Neuron (in vitro differentiated cells): ENCODE results near the gene SH2D3A.

Experiments used
- H2AFZ ChIP-seq: one replicate; pipeline ENCODE4 v1.6.1; 2013; ENCODE audit warnings: low read depth, mild to moderate bottlenecking, inconsistent platforms, low read length, moderate library complexity
- H3K27me3 ChIP-seq: one replicate; pipeline ENCODE4 v1.6.1; 2013; ENCODE audit warnings: low read length; ENCODE audit not compliant: insufficient read depth
- H3K36me3 ChIP-seq: one replicate; pipeline ENCODE4 v1.6.1; 2013; ENCODE audit warnings: low read length; ENCODE audit not compliant: insufficient read depth
- H3K4me1 ChIP-seq: one replicate; pipeline ENCODE4 v1.6.1; 2013; ENCODE audit warnings: low read length; ENCODE audit not compliant: insufficient read depth
- H3K4me3 ChIP-seq: 2 replicates; pipeline ENCODE4 v1.5.1; 2013; ENCODE audit warnings: mild to moderate bottlenecking, low read length, moderate library complexity
- H3K9me3 ChIP-seq: one replicate; pipeline ENCODE4 v1.6.1; 2013; ENCODE audit warnings: low read length

SH2D3A gene

DNA sequence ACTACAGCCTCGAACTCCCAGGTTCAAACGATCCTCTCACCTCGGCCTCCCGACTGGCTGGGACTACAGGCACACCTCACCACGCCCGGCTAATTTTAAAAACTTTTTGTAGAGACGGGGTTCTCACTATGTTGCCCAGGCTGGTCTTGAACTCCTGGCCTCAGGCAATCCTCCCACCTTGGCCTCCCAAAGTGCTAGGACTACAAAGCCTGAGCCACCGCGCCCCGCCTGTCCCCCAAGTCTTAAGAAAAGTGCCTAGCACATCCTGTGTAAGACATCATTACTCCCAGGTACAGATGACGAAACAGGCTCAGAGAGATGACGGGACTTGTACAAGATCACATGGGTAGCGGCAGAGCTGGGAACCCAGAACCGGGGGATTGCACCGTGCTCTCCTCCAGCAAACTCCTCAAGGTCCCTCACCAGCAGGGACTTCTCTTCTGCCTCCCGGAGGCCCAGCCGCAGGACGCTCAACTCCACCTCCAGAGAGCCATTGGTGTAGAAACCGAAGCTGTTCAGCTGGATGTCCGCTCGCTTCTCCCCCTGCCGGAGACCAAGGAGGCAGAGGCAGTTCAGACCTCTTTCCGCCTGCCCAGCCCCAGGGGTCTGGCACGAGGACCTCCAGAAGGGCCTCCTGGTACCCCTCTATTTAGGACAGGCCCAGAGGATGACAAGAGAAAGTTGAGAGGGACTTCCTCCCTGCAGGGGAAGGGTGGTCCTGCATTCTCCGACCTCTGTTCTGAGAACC lies 30.9 kb downstream of the SH2D3A start:
- H3K27me3 ChIP-seq, result no peaks in the 10 kb centered on the region
- H3K36me3 ChIP-seq, result no peaks in the 10 kb centered on the region
- peaks cover 29% of the 10 kb centered on the region for H3K4me1 ChIP-seq
- H2AFZ ChIP-seq, result peak overlapping the region; percentile 75
- peak overlapping the region; percentile 82 for H3K4me3 ChIP-seq
- no peaks in the 10 kb centered on the region for H3K9me3 ChIP-seq

DNA sequence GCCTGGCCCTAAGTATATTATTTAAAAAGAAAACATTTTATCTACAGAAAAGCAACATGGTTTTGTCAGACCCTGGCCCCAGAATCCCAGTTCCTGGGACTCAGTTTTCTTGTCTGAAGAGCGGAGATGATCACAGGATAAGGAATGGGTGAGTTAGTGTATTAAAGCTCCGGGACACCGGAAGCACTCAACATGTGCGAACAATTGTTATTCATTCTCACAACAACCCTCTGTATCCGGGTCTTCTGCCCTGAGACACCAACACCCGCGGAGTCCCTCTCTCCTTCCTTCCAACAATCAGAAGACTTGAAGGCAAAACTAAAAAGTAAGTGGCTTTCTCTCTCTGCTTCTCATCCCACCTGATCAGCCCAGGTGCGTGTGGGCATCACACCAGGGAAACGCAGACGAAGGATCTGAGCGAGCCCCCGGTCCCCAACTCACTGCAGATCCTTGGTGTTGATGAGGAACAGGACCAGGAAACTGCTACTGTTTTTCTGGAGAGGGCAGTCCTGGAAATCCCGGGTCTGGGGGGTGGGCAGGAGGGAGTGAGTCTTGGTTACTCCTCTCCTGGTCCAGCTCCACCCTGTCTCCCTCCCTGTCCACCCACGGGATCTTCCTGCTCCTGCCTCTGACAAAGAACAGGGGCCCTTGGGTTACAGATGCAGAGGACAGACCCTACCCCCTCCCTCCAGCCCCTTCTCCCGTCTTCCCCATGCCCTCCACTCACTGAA lies 31.9 kb downstream of the SH2D3A start:
- no peaks in the 10 kb centered on the region for H3K9me3 ChIP-seq
- no peaks in the 10 kb centered on the region for H3K36me3 ChIP-seq
- H3K27me3 ChIP-seq, result no peaks in the 10 kb centered on the region
- no peak overlapping the region for H3K4me3 ChIP-seq
- no peak overlapping the region for H2AFZ ChIP-seq
- H3K4me1 ChIP-seq, result peaks cover 21% of the 10 kb centered on the region

DNA sequence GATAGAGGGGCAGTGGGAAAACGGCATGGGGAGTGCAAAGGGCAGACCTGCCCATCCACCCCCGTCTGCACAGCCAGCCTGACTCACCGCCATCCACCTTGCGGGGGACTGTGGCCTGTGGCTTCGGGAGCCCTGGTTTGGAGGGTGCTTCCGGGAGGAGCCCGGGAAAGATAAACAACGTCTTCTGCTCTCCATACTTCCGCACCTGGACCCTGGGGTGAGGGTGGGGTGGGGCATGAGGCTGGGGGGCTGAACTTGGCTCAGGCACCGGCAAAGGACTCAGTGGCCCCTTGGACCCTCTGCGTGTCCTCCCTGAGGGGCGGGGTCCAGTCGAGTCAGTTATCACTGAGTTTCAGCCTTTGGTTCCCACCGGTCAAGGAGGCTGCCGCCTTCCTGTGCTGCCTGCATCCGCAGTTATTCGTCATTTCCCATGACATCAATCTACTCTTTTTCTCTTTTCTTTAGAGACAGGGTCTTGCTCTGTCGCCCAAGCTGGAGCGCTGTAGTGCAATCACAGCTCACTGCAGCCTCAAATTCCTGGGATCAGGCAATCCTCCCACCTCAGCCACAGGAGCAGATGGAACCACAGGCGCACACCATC lies 33.0 kb downstream of the SH2D3A start:
- H3K27me3 ChIP-seq, result no peaks in the 10 kb centered on the region
- H3K4me1 ChIP-seq, result peaks cover 18% of the 10 kb centered on the region
- no peaks in the 10 kb centered on the region for H3K36me3 ChIP-seq
- no peak overlapping the region for H2AFZ ChIP-seq
- no peaks in the 10 kb centered on the region for H3K9me3 ChIP-seq
- H3K4me3 ChIP-seq, result no peak overlapping the region

DNA sequence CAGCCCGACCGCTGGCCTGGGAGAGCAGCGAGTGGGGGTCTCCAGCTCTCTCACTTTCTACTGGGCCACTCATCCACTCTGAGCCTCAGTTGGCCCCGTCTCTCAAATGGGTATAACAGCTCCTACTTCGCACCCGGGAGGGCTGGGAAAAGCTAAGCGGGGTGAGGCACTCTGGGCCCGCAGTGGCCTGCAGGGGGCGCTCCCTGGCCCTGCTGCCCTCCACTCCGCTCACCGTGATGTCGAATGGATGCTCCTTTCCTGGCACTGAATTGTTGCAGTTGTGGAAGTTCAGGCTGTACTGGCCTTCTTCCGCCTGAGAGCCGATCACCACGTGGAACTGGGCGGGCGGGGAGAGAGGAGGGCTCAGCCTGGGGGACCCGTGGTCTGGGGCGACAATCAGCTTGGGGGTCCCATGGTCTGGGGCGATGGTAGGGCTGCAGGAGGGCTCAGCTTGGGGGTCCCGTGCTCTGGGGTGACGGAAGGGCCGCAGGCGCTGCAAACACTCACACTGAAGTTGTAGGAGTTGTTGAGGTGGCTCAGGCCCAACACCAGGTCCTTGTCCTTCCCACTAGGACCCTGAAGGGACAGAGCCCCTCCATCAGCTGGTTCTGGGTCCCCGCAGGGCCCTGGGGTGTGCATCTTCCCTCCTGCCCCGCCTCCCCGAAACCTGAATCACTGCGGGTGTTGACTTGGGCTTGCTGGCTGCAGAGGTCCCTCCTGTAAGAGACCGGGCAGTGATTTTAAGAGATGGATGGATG lies 33.7 kb downstream of the SH2D3A start:
- no peaks in the 10 kb centered on the region for H3K36me3 ChIP-seq

DNA sequence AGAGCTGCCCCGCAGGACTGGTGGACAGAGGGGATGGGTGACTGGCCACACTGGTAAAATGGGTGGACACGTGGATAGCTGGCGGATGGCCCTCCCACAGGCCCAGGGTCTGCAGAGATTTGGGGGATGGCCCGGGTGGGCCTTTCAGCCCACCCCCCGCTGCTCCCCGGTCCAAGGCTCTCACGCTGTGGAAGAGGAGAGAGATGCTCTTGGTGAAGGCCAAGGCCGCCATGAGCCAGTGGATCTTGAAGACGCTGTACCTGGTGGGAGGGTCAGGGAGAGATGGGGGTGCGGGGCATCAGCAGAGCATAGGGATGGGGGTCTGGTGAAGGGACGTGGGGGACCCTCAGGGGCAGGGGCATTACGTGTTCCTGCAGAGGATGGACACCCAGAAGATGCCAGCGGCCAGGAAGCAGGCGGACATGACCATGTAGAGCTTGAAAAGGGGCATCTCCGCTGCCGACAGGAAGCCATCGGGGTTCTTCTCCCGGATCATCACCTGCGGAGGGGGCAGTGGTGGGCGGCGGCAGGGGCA lies 34.4 kb downstream of the SH2D3A start:
- no peak overlapping the region for H2AFZ ChIP-seq
- no peaks in the 10 kb centered on the region for H3K9me3 ChIP-seq
- H3K4me3 ChIP-seq, result no peak overlapping the region
- H3K4me1 ChIP-seq, result peaks cover 5% of the 10 kb centered on the region
- no peaks in the 10 kb centered on the region for H3K36me3 ChIP-seq
- H3K27me3 ChIP-seq, result no peaks in the 10 kb centered on the region

More for the DNA sequence above, 33.7 kb downstream of the SH2D3A start:
- no peak overlapping the region for H3K4me3 ChIP-seq
- H3K9me3 ChIP-seq, result no peaks in the 10 kb centered on the region
- no peaks in the 10 kb centered on the region for H3K27me3 ChIP-seq
- no peak overlapping the region for H2AFZ ChIP-seq
- H3K4me1 ChIP-seq, result peaks cover 12% of the 10 kb centered on the region

DNA sequence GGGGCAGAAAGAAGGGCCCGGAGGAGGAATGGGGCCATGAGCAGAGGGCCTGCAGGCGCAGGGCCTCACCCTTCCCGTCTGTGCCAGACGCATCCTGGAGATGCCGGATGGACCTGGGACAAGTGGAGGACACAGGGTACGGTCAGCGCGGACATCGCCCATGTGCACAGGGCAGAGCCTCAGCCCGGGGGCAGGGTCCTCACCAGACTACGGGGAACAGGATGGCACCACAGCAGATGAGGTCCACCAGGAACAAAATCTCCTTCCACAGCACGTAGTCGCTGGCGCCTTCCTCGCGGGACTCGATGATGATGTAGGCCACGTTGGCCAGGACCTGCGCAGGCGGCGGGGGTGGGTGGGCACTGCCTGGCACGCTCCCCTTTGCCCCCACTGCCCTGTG lies 35.4 kb downstream of the SH2D3A start:
- no peaks in the 10 kb centered on the region for H3K9me3 ChIP-seq
- no peak overlapping the region for H3K4me3 ChIP-seq
- no peaks in the 10 kb centered on the region for H3K27me3 ChIP-seq
- no peak overlapping the region for H2AFZ ChIP-seq
- H3K4me1 ChIP-seq, result peaks cover 5% of the 10 kb centered on the region
- H3K36me3 ChIP-seq, result no peaks in the 10 kb centered on the region

DNA sequence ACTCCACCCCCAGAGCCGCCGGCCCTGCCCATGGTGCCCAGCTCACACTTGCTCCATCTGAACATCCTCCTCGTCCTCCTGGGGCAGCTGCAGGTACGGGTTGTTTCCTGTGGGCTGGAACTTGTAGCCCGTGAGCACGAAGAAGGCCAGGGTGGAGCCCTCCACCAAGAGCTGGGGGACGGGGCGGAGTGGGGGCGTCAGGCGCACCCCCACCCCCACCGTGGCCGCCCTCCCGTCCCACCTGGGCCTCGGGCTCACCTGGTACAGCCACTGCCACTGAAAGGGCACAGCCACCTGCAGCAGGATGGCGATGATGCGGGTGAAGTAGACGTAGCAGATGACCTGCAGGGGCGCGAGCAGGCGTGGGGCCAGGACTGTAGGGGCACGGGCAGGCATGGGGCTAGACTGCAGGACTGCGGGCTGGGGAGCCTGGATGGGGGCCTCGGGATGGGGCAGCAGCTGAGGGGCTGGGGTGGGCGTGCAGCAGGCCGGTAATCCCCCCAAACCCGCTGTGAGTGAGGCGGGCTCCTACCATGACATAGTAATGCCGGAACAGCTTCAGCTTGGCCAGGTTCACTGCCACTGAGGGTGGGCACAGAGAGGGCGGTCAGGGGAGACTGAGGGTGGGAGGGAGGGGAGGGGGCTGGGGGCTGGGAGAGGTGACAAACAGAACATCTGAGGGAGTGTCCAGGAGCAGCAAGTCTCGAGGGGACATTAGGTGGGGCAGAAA lies 36.1 kb downstream of the SH2D3A start:
- Histone ChIP-seq H2AFZ (no peak overlapping the region), H3K27me3 (no peaks in the 10 kb centered on the region), H3K4me3 (no peak overlapping the region), H3K36me3 (no peaks in the 10 kb centered on the region), H3K9me3 (no peaks in the 10 kb centered on the region), H3K4me1 (peaks cover 5% of the 10 kb centered on the region)

DNA sequence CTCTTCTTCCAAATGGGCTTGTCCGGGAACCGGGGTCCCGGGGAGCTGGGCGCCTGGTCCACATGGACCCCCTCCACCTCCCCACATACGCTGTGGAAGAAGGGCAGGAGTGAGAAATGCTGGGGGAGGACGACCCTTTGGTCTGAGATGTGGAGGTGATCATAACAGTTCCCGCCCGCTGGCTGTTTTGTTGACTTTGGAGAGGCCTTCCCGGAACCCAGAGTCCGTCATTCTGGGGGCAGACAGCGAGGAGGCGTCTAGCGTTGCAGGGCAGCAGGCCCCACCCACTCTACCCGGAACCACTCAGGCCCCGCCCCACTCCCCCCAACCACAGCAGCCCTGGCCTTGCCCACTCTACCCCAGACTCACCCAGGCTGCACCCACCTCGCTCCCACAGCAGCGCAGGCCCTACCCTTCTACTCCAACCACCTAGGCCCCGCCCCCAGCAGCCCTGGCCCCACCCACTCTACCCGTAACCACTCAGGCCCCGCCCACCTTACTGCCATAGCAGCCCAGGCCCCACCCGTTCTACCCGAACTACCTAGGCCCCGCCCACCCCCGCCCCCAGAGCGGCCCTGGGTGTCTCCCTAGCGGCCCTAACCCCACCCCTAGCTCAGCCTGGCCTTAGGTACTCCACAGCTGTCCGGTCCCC lies 37.0 kb downstream of the SH2D3A start:
- H3K9me3 ChIP-seq, result no peaks in the 10 kb centered on the region
- H3K4me1 ChIP-seq, result no peaks in the 10 kb centered on the region
- H3K36me3 ChIP-seq, result no peaks in the 10 kb centered on the region
- H3K27me3 ChIP-seq, result no peaks in the 10 kb centered on the region
- no peak overlapping the region for H3K4me3 ChIP-seq
- no peak overlapping the region for H2AFZ ChIP-seq

DNA sequence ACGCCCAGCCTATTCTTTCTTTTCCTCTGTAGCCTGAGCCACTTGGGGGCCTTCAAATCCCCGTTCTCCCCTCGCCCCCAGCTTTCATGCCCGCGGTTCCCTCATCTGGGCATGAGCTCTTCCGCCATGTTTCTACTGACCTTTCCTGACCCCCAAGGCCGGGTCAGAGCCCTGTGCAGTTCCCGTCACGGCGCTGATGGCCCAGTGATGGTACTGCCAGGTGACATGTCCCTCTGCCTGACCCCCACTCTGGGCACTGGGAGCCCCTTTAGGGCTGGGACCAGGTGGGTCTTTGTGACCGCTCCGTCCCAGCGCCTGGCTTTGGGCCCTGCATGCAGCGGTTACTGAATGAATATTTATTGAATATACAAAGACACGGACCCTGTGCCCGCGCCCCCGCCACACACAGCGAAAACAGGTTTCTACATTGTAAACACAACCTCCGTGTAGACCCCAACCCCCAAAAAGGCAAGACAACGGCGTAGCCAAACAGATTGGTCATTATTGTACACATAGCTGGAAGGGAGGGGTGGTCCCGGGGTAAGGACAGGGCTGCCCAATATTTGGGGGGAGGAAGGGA lies 37.6 kb downstream of the SH2D3A start:
- Histone ChIP-seq H3K36me3 (no peaks in the 10 kb centered on the region), H2AFZ (no peak overlapping the region), H3K4me1 (no peaks in the 10 kb centered on the region), H3K27me3 (no peaks in the 10 kb centered on the region), H3K9me3 (no peaks in the 10 kb centered on the region), H3K4me3 (no peak overlapping the region)

DNA sequence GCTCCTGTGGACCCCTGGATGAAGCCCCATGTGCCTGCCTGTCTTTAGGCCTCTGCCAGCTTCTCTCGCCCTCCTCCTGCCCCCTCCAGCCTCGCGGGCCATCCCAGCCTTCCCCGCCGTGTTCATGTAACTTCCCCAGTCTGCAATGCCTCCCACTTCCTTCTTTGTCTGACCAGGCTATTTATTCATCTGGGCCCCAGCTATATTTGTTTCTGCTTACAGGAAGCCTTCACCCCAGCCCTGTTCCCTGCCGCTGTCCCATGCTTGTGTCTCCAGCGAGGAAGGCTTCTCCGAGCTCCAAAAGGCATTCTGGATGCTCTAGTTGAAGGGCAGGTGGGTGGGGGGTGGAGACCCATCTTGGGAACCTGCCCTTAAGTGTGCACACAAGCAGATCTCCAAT lies 38.9 kb downstream of the SH2D3A start:
- Histone ChIP-seq H3K27me3 (no peaks in the 10 kb centered on the region), H2AFZ (no peak overlapping the region), H3K4me3 (no peak overlapping the region), H3K36me3 (no peaks in the 10 kb centered on the region), H3K9me3 (no peaks in the 10 kb centered on the region), H3K4me1 (no peaks in the 10 kb centered on the region)

DNA sequence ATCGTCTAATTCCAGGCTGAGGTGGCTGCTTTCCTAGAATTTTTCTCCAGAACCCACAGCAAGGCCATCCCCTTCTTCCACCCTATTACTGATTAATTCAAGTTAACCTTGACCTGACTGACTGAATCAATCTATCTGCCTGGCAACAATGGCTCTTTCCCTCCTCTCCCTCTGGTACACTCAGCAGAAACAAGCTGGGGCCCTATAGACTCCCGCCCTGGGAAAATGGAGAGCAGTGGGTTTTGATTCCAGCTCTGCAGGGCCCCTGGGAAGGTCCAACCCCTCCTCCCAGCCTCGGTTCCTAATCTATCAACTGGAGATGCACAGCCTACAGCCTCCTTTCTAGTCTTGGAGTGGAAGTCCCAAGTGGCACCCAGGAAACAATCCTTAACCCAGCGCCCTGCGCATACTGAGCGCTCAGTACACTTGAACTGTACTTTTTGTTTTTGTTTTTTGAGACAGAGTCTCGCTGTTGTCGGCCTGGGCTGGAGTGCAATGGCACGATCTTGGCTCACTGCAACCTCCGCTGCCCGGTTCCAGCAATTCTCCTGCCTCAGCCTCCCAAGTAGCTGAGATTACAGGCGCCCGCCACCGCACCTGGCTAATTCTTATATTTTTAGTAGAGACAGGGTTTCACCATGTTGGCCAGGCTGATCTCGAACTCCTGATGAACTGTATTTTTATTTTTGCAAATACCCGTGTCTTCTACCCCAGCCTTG lies 41.6 kb downstream of the SH2D3A start:
- H3K4me1 ChIP-seq, result no peaks in the 10 kb centered on the region
- H3K36me3 ChIP-seq, result no peaks in the 10 kb centered on the region
- H3K9me3 ChIP-seq, result no peaks in the 10 kb centered on the region
- no peak overlapping the region for H2AFZ ChIP-seq
- no peak overlapping the region for H3K4me3 ChIP-seq
- H3K27me3 ChIP-seq, result no peaks in the 10 kb centered on the region
